ENCODE measurements around the gene GPR142. TPM values are rescaled to one million over a fixed set of nuclear protein-coding genes. Genes with fewer than 3 reads are reported as not detected.

The GPR142 gene
- total RNA-seq, 1 experiment from 2014 or later: 0.33 TPM

- TF ChIP-seq CTCF (conservative IDR thresholded peaks at IDR 0.05): no peak
- H4K5ac ChIP-seq (ENCODE audit: insufficient read length, low read depth, low read length): no peak overlapping the region
- Mint-ChIP-seq H3K4me3 (no peak overlapping the region), H3K9me3 (peaks cover under 1 to 2% of the 10 kb centered on the region in 2 experiments; a peak in 3 of 5 replicates), H3K4me1 (peaks cover 6 to 15% of the 10 kb centered on the region in 2 experiments), H3K27ac (peak overlapping the region in 2 of 3 experiments; percentile 15 to 97; a peak in 2 of 7 replicates), H3K27me3 (ENCODE audit: low read depth) (peaks cover 11% of the 10 kb centered on the region), H3K36me3 (ENCODE audit: insufficient read depth in 1 of 3, low read depth in 3 of 3) (peaks cover 0 to 1% (median 0%) of the 10 kb centered on the region in 3 experiments; a peak in 2 of 7 replicates)
- H3K27ac ChIP-seq (ENCODE audit: insufficient read length, low read depth, low read length): no peak overlapping the region
- H4K91ac ChIP-seq (ENCODE audit: insufficient read length, low read depth, low read length): no peak overlapping the region
- no CpG with 5 or more reads among the region's 12 CpGs for WGBS (ENCODE audit: extremely low coverage, insufficient read length, low lambda C conversion rate)
- H3K4me1 ChIP-seq (ENCODE audit: insufficient read depth, low read length): no peaks in the 10 kb centered on the region
- no peak overlapping the region for H2BK12ac ChIP-seq (ENCODE audit: insufficient read length, low read depth, low read length)
- no peak overlapping the region for H3K4me2 ChIP-seq (ENCODE audit: insufficient read depth, insufficient read length, low read length)
- H4K8ac ChIP-seq (replicated peaks; ENCODE audit: insufficient read length, low read depth, low read length): no peak overlapping the region
- peak; percentile 56 for DNase-seq
- H2AFZ ChIP-seq (ENCODE audit: low read length): no peak overlapping the region
- no peak overlapping the region for H3K9ac ChIP-seq (ENCODE audit: extremely low read depth, insufficient read length, low read length)
- H3K79me1 ChIP-seq (ENCODE audit: insufficient read depth, low read depth, low read length, poor library complexity, severe bottlenecking): no peaks in the 10 kb centered on the region
- no peak overlapping the region for H3K56ac ChIP-seq (ENCODE audit: insufficient read length, low read depth, low read length)
- no peak overlapping the region for H3T11ph ChIP-seq (ENCODE audit: low read length)
- H2BK15ac ChIP-seq (ENCODE audit: low read depth, low read length): no peak overlapping the region
- H3K9me3 ChIP-seq (ENCODE audit: control insufficient read depth, low read depth, low read length): no peaks in the 10 kb centered on the region
- no peaks in the 10 kb centered on the region for H4K20me1 ChIP-seq (ENCODE audit: control insufficient read depth, insufficient read depth, insufficient read length)
- no peak overlapping the region for H2BK120ac ChIP-seq (ENCODE audit: low read depth, low read length, poor library complexity, severe bottlenecking)
- H3K4ac ChIP-seq (ENCODE audit: low read depth, low read length): no peak overlapping the region
- no peak overlapping the region for H3K18ac ChIP-seq (ENCODE audit: insufficient read length, low read depth, low read length)
- no peak overlapping the region for H3K14ac ChIP-seq (ENCODE audit: insufficient read depth, low read length)
- no peaks in the 10 kb centered on the region for H3K27me3 ChIP-seq (ENCODE audit: insufficient read depth, low read length)
- no peaks in the 10 kb centered on the region for H3K79me2 ChIP-seq (ENCODE audit: insufficient read depth, low read length)
- no peak overlapping the region for H2BK5ac ChIP-seq (ENCODE audit: insufficient read length, low read length)
- no peaks in the 10 kb centered on the region for H3K23me2 ChIP-seq (ENCODE audit: insufficient read length, low read depth, low read length, poor library complexity, severe bottlenecking)
- no peak overlapping the region for H2AK5ac ChIP-seq (ENCODE audit: insufficient read length, low read length)
- H3K23ac ChIP-seq (ENCODE audit: insufficient read length, low read depth, low read length): no peak overlapping the region
- H2BK20ac ChIP-seq (ENCODE audit: low read depth, low read length, poor library complexity, severe bottlenecking): no peak overlapping the region
Observed at GRCh38 chr17:74417178-74418045, 50.1 kb downstream of the GPR142 start.
